ENCODE data around the gene ITLN1.
"Not testable (repeated sequence)": the region's sequence is repeated elsewhere in the genome, so short reads cannot be mapped to it uniquely, and the experiment has no call there.

- not testable (repeated sequence) for TF ChIP-seq CTCF, POLR2A (IDR thresholded peaks at IDR 0.05)
These were observed 48.3 kb upstream of the ITLN1 start for GRCh38 chr1:160933305-160933704.
